ENCODE results near the gene GUCY1A1.

Gene GUCY1A1

GRCh38 chr4:155629183-155629825, 37.3 kb upstream of the GUCY1A1 start:
- no peak overlapping the region for H3K4me3 ChIP-seq (ENCODE audit: low read depth, low read length)
- in situ Hi-C loops (cut with HindIII; ENCODE audit: low sequenced_read_pairs): no loop called here
- no peak for TF ChIP-seq CTCF (IDR thresholded peaks at IDR 0.05; ENCODE audit: low read depth, low read length, missing control alignments)
- peak; percentile 20 for DNase-seq (ENCODE audit: low read depth)

GRCh38 chr4:155629956-155630355, 36.7 kb upstream of the GUCY1A1 start:
- no peak for TF ChIP-seq CTCF (IDR thresholded peaks at IDR 0.05; ENCODE audit: low read depth, low read length, missing control alignments)
- no peak for DNase-seq (ENCODE audit: low read depth)
- no peak overlapping the region for H3K4me3 ChIP-seq (ENCODE audit: low read depth, low read length)
- in situ Hi-C loops (cut with HindIII; ENCODE audit: low sequenced_read_pairs): no loop called here

GRCh38 chr4:155632310-155632840, 34.3 kb upstream of the GUCY1A1 start:
- no peak overlapping the region for H3K4me3 ChIP-seq (ENCODE audit: low read depth, low read length)
- DNase-seq (ENCODE audit: low read depth): no peak
- TF ChIP-seq CTCF (IDR thresholded peaks at IDR 0.05; ENCODE audit: low read depth, low read length, missing control alignments): no peak
- in situ Hi-C loops (cut with HindIII; ENCODE audit: low sequenced_read_pairs): no loop called here

- in situ Hi-C loops (cut with HindIII; ENCODE audit: low sequenced_read_pairs): no loop called here
- no peak for TF ChIP-seq CTCF (IDR thresholded peaks at IDR 0.05; ENCODE audit: low read depth, low read length, missing control alignments)
- H3K4me3 ChIP-seq (ENCODE audit: low read depth, low read length): no peak overlapping the region
- no peak for DNase-seq (ENCODE audit: low read depth)
These were observed 28.3 kb upstream of the GUCY1A1 start for GRCh38 chr4:155638195-155638965.

GRCh38 chr4:155639704-155640523, 26.7 kb upstream of the GUCY1A1 start:
- no peak overlapping the region for H3K4me3 ChIP-seq (ENCODE audit: low read depth, low read length)
- TF ChIP-seq CTCF (IDR thresholded peaks at IDR 0.05; ENCODE audit: low read depth, low read length, missing control alignments): no peak
- in situ Hi-C loops (cut with HindIII; ENCODE audit: low sequenced_read_pairs): no loop called here
- DNase-seq (ENCODE audit: low read depth): no peak

- no peak overlapping the region for H3K4me3 ChIP-seq (ENCODE audit: low read depth, low read length)
- no peak for DNase-seq (ENCODE audit: low read depth)
- in situ Hi-C loops (cut with HindIII; ENCODE audit: low sequenced_read_pairs): no loop called here
- TF ChIP-seq CTCF (IDR thresholded peaks at IDR 0.05; ENCODE audit: low read depth, low read length, missing control alignments): no peak
These were observed 25.9 kb upstream of the GUCY1A1 start for GRCh38 chr4:155640751-155641150.

Data from astrocyte of the cerebellum (primary cell).